ENCODE measurements around the gene FAM72A. TPM values are rescaled to one million over a fixed set of nuclear protein-coding genes. Genes with fewer than 3 reads are reported as not detected.
A peak's percentile ranks its signal among the peaks of the same experiment; 100 is the strongest.
"Not testable (repeated sequence)": the region's sequence is repeated elsewhere in the genome, so short reads cannot be mapped to it uniquely, and the experiment has no call there.

Gene FAM72A
- 0.51 TPM for polyA plus RNA-seq

DNA sequence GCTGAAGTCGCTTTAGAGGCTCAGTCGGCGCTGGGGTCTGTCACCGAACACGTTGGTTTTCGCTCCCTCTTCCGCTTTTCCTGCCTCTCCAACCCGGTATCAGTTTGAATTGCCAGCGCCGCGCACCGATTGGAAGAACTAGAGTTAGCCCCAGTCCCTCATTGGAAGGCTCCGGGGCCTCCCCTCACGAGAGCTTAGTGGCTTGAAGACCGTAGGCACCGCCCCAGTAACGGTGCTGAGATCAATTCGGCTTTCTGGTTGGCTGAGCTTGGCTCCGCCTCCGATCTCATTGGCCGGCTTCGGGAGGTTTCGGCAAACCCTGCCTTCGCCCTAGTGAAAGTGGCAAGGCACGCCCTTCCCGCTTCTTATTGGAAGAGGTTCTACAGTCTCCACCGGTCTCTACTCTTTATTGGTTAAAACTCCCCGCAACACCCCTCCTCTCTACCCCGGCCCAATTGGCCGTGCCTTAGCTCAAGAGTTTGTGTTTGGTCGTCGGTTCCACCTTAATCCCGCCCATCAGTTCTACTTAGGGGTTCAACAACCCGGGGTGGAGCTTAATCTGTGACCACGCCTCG, at the start of gene FAM72A:
FAM72A (minus strand) TSS at position 51 of the 575 bp plus-strand sequence. CDS start 814 bp downstream, outside the sequence.
- peak within 1 kb of the TSS; percentile 70 to 92 (median 84) for H3K4me3 Mint-ChIP-seq
- H3K9me3 Mint-ChIP-seq, H3K27me3 Mint-ChIP-seq, H3K4me1 Mint-ChIP-seq, H3K36me3 Mint-ChIP-seq: not testable (repeated sequence)
- peak within 1 kb of the TSS; percentile 36 to 87 (median 61) for H3K27ac Mint-ChIP-seq

DNA sequence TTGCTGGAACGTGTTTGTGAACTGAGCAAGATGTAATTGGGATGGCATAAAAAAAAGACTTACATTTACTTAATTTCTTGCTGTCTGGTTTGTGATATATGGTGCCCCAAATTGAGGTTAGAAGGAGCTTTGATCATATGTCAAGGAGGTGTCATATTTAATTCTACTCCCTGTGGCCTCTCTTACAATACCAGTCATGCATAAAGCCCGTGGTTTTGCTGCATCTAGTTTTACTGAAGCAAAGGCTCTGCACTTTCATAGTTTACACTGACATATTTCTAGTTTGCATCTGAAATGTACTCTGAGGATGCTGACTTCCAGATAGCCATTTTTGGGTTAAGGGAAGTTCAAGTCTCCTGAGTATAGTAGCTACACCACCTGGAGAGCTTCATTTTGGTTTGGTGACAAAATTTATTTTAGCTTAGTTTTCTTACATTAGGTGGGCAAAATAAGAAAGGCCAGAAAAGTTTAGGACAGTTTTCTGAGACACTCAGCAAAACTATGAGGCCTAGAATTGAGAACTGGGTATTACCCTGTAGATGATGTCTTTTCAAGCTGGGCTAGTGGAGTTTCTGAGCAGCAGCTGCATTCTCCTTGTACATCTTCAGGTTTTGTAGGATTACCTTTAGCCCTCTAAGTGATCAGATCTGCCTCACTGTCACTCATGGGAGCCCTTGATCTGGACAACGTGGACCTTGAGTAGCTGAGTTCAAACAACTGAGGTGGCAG, 48.5 kb upstream of the FAM72A start:
- H3K4me3 Mint-ChIP-seq, H3K36me3 Mint-ChIP-seq, H3K27me3 Mint-ChIP-seq, H3K27ac Mint-ChIP-seq, H3K4me1 Mint-ChIP-seq, H3K9me3 Mint-ChIP-seq: not testable (repeated sequence)

DNA sequence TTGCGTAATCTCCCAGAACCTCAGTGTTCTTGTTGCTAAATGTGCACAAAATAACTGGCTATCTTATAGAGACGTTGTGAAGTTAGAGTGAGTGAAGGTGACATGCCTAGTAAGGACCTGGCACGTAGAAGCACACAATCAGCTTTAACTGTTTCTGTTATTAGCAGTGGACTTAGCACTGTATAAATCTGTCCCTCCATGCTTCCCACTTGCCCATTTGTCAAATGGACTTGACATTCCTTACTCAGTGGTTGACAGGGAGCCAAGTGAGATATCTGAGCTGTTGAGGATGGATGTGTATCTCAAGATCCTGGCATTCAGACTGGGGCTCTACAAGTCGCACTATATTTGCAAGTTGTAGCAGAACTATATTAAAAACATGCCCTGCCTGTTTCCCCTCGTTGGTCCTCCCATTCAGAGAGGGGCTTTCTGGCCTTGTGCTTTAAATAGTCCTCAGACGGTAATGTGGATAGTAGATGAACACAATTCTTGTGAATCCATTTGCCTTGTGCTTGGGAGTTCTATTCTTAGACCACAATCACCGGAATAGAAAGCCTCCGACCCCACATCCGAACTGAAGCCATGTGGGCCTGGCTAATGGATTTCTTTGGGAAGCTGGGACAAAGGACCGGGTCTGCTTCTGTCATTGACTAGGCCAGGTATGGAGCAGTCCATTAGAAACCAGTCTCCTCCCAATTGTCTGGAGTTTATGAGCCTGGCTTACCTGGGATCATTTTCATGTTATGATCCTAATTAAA, 43.7 kb upstream of the FAM72A start:
- not testable (repeated sequence) for H3K4me1 Mint-ChIP-seq, H3K27me3 Mint-ChIP-seq, H3K9me3 Mint-ChIP-seq, H3K27ac Mint-ChIP-seq, H3K4me3 Mint-ChIP-seq, H3K36me3 Mint-ChIP-seq

DNA sequence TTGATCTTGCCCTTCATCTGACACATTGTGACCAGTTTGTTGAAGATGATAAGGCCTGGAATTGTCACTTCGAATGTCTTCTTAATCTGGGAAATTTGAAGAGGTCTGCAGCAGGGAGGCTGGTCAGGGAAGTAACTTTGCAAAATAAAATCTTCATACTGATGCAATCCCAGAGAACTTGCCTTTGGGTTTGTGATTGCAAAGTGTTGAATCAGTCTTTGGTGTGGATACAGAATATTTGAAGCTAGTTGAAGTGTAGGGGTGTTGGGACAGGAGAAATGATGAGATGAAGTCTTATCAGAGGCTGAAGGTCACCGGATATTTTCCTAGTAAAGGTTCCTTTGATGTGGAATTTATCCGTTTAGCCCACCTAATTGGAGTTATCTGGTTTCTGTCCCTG, 42.8 kb upstream of the FAM72A start:
- H3K4me3 Mint-ChIP-seq, H3K27me3 Mint-ChIP-seq, H3K9me3 Mint-ChIP-seq, H3K36me3 Mint-ChIP-seq, H3K4me1 Mint-ChIP-seq, H3K27ac Mint-ChIP-seq: not testable (repeated sequence)

DNA sequence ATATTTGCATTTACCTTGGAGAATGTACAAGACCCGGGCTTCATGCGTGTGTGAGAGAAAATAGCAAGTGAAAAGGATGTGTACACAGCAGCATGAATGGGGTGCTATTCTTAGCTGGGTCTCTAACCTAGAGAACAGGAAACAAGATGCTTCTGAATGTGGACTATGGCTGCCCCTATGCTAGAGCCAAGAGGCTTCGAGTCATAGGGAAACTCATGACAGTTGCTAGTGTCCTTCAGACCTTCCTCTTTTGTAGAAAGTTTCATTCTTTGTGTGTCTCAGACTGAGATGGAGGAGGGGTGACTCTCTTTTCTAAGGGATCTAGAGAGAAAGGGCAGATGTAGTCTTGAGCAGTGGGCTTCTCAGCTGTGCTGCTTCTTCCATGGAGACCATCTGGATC, 40.7 kb upstream of the FAM72A start:
- H3K9me3 Mint-ChIP-seq, H3K36me3 Mint-ChIP-seq, H3K4me1 Mint-ChIP-seq, H3K27me3 Mint-ChIP-seq: not testable (repeated sequence)
- peak overlapping the region in 1 of 3 donors; percentile 76 for H3K27ac Mint-ChIP-seq
- H3K4me3 Mint-ChIP-seq = peak overlapping the region in 2 of 4 donors; percentile 4 to 25

DNA sequence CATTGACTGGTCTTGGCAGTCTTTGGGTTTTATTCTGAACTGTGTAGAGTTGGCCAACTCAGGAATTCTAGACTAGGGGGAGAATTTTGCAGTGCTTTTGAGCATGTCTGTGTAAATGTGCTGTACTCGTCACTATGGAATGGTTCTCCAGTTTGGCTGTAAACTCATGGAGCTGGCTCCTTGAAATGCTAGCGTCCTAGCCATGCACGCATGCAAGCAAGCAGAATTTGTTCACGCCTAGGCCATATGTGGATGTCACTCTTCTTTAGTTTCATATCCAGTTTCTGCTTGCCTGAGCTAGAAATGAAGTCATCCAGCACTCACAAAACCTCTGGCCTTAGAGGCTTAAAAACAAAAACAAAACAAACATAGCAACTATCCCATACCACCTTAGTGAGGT, 37.6 kb upstream of the FAM72A start:
- not testable (repeated sequence) for H3K27me3 Mint-ChIP-seq, H3K4me1 Mint-ChIP-seq, H3K36me3 Mint-ChIP-seq, H3K9me3 Mint-ChIP-seq
- peak overlapping the region; percentile 46 to 87 (median 56) for H3K27ac Mint-ChIP-seq
- H3K4me3 Mint-ChIP-seq = peak overlapping the region in 1 of 4 donors; percentile 55

DNA sequence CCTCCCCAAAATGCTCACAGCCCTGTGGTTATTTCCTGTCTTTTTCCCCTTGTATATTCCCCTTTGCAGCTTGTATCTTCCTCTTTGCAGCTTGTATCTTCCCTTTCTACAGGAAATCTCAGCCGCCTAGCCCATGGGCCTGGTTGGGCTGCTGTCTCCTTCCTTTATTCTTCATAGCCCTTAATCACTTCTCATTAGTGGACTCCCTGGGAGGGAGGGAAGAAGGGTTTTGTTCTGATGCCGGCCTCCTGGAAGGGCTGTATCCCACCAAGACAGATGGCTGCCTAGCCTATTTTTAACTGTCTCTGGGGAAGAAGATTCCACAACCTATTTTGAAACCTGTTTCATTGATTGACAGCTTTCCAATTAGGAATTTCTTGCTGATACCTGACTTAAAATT, 32.6 kb upstream of the FAM72A start:
- not testable (repeated sequence) for H3K4me3 Mint-ChIP-seq, H3K36me3 Mint-ChIP-seq, H3K27ac Mint-ChIP-seq, H3K27me3 Mint-ChIP-seq, H3K4me1 Mint-ChIP-seq, H3K9me3 Mint-ChIP-seq

DNA sequence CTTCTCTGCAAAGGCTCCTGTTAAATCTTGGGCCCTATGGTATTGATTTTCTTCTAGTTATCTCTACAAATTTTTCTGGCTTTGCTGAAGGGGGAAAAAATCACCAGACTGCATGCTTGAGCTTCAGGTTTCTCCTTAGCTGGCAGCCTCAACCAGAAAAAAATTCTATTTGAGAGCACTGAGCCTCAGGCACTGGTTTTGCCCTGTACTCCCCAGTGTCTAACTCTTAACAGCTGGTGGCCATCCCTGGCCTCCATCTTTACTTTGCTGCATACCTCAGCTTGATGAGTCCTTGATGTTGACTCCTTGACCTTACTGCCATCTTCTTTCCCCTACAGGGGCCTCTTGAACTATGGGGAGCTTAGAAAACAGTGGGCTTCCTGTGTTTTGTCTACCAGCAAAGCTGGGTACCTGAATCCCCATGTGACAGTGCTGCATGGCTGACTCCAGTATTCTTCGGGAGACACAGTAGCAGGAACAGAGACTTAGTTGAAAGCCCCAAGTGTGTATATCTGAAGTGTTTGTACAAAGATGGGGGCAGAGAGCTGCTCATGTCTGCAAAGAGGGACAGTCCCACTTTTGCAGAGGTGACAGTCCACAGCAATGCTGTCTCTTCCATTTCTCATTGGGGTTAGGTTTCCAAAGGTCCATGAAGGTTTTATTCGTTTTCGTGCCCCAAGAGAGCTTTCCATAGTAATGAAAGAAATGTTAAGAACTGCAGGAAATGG, 31.7 kb upstream of the FAM72A start:
- H3K36me3 Mint-ChIP-seq, H3K4me1 Mint-ChIP-seq, H3K4me3 Mint-ChIP-seq, H3K27ac Mint-ChIP-seq, H3K9me3 Mint-ChIP-seq, H3K27me3 Mint-ChIP-seq: not testable (repeated sequence)

DNA sequence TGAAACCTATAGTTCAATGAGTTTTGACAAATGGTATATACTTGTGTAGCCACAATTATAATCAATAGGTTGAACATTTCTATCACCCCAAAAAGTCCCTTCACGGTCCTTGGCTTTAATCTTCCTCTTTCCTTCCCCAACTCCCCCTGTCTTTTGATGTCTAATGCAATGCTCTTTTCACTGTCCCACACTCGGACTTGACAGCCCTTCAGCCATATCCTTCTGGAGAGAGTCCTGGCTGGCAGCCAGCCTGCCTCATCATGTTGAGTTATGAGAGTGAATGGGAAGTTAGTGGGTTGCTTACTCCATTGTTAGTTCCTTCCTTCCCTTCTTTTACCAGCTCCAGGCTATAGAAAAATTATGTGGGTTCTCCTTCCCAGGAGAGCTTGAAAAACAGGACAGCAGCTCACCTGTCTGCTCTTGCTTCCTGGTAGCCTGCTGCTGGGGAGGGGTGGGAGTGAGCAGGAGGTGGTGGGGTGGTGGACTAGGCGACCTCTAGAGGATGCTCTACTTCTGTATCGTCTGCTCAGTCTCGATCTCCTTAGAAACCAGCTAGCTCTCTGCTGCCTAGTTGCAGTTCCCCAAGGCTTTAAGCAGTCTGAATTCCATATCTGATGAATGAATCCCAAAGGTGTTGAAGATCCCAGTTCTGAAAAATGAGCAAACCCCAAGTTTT, 30.5 kb upstream of the FAM72A start:
- H3K4me1 Mint-ChIP-seq, H3K36me3 Mint-ChIP-seq, H3K27ac Mint-ChIP-seq, H3K9me3 Mint-ChIP-seq, H3K4me3 Mint-ChIP-seq, H3K27me3 Mint-ChIP-seq: not testable (repeated sequence)

DNA sequence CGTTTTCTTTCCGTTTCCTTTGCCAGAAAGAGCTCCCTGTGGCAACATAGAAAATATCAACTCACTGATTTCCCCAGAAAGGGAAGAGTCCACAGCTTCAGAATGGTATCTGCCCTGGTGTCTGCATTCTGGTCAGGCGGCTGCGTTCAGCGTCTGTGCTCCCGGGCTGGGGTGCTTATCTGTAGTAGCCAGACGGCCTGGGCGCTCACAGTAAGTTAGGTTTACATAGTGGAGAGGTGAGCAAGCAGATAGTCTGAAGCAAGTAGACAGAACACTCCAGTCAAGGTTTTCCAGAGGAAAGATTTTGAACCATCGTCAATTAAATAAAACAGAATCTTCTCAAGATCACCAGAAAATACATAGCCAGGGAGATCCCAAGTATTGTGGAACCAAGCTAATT, 29.4 kb upstream of the FAM72A start:
- not testable (repeated sequence) for H3K4me3 Mint-ChIP-seq, H3K27me3 Mint-ChIP-seq, H3K36me3 Mint-ChIP-seq, H3K27ac Mint-ChIP-seq, H3K4me1 Mint-ChIP-seq, H3K9me3 Mint-ChIP-seq

DNA sequence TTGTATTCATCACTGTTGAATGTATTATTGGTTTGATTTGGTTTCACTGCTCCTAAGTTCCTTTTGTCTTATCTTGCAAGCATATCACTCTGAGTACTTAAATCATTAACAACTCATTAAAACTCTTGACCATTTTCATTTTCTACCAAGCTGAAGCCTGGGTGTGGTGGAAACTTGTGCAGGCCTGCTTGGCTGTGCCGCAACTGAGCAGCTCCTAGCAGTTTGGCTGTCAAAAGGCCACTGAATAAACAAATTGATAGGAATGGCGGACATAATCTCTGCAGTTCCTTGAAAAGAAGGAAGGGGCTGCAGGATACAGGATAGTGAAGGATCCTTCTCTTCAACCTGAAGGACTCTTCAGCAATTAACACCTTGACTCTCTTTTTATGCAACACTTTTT, 26.6 kb upstream of the FAM72A start:
- H3K4me3 Mint-ChIP-seq, H3K36me3 Mint-ChIP-seq, H3K9me3 Mint-ChIP-seq, H3K4me1 Mint-ChIP-seq, H3K27ac Mint-ChIP-seq, H3K27me3 Mint-ChIP-seq: not testable (repeated sequence)

DNA sequence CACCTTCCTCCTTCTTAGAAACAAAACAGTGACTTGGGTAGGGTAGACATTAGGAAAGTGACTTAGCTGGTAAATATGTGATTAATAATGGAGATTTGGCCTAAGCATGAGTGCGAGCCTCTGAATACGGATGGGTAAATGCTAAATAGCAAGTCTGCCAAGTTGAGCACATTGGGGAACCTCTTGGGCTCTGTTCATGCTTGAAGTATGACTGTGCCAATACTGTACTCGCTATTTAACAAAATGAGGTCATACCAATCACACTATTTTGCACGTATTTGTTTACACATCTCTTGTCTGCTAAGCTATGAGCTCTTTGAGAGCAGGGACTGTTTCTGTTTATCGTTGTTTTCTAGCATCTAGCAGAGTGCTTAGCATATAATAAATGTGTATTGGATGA, 24.2 kb upstream of the FAM72A start:
- H3K9me3 Mint-ChIP-seq, H3K4me3 Mint-ChIP-seq, H3K36me3 Mint-ChIP-seq, H3K4me1 Mint-ChIP-seq, H3K27ac Mint-ChIP-seq, H3K27me3 Mint-ChIP-seq: not testable (repeated sequence)

DNA sequence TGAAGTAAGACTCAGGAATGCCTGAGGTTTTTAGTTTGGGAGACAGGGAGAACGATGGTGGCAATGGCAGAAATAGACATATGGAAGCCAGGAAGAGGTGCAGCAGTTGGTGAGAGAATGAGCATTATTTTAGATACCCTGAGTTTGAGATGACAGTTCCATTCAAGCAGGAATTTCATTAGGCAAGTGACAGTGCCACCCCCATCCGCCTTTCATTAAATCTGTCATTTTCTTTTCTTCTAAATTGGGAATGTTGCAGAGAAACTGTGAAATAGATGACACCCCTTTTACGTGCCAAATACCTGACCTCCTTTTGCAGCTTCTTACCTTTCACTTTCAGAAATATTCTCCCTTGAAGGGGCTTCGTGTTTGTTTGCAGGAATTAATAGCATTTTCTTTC, 22.7 kb upstream of the FAM72A start:
- not testable (repeated sequence) for H3K27me3 Mint-ChIP-seq, H3K27ac Mint-ChIP-seq, H3K4me1 Mint-ChIP-seq, H3K4me3 Mint-ChIP-seq, H3K36me3 Mint-ChIP-seq, H3K9me3 Mint-ChIP-seq

DNA sequence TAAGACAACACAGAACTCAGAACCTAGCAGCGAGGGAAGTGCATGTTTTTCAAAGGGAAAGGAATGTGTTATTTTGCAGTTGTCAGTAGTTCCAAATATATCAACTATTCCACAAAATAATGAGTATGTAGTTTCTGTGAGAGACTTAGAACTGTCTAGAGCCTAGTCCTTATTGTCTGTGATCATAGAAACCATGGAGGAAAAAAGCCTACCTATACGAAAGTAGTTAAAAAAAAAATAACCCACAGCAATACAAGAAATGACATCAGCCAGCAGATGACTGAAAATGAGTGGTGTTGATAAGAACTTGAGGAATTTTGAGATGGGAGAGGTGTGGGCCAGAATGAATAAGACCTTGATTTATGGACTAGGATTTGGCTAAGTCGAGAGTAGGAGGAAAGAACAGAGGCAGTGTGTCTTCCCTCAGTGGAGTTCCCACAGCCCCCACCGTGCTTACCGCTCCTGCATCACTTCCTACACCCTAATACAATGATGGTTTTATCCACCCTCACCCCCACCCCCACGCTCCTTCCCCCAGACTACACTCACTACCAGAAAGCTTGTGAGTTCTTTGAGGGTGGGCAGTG, 21.6 kb upstream of the FAM72A start:
- not testable (repeated sequence) for H3K4me1 Mint-ChIP-seq, H3K27me3 Mint-ChIP-seq, H3K4me3 Mint-ChIP-seq, H3K36me3 Mint-ChIP-seq, H3K9me3 Mint-ChIP-seq, H3K27ac Mint-ChIP-seq

DNA sequence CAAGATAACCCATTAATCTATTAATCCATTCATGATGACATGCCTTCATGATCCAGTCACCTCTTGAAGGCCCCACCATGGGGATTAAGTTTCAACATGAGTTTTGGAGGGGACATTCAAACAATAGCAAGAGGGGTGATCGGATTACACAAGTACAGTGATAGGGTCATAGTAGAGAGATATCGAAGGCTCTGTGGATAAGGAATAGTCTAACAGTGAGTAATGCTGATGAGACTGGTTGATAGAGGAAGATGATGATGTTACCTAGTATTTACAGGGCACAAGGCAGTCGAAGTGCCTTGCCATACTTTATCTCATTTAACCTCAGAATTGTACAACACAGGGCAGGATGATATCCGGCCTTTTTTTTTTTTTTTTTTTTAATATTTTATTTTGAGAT, 18.9 kb upstream of the FAM72A start:
- not testable (repeated sequence) for H3K9me3 Mint-ChIP-seq, H3K4me3 Mint-ChIP-seq, H3K36me3 Mint-ChIP-seq, H3K4me1 Mint-ChIP-seq, H3K27ac Mint-ChIP-seq, H3K27me3 Mint-ChIP-seq

Data from IgD-negative memory B cell (primary cell).